ENCODE data around the gene CRYGB. TPM values are rescaled to one million over a fixed set of nuclear protein-coding genes. Genes with fewer than 3 reads are reported as not detected.

CRYGB gene
- total RNA-seq, 1 donor from 2014 or later: not detected

DNA sequence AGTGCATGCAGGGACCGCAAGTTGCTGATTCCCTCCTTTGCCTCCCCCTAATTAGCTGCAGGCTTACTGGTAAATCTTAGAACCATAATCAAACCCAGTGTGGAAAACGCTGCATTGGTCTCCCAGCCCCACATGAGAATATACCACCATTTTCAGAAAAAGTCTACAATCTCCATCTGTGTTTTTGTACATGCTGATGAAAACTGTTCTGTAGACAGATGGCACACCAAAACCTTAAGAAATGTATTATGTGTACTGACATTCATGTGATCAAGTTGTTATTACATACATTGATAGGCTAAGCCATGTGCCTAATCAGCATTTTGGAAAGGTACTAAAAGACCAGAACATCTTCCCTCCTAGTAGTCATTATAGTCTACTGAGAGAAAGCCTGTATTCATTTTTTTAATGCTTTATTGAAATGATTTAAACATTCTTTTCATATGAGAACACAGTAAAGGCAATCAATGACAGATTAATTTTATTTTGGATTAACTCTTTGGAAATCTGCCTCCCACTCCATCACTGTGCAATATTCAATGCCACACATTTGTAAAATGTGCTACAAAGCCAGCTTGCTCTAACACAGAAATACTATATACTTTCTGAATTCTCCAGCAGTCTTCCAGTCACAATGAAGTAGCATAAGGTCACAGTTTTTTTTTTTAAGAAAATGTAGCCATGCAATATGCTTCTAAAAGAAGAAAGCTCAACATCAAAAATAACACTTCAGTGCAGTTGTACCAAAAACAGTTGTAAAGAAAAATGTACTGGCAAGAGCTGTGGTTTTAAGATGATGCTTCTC is 19.2 kb upstream of the CRYGB start:
- no peak for DNase-seq
- intact Hi-C loops (cut with micrococcal nuclease): no loop called here
- TF ChIP-seq, protein P1, sequence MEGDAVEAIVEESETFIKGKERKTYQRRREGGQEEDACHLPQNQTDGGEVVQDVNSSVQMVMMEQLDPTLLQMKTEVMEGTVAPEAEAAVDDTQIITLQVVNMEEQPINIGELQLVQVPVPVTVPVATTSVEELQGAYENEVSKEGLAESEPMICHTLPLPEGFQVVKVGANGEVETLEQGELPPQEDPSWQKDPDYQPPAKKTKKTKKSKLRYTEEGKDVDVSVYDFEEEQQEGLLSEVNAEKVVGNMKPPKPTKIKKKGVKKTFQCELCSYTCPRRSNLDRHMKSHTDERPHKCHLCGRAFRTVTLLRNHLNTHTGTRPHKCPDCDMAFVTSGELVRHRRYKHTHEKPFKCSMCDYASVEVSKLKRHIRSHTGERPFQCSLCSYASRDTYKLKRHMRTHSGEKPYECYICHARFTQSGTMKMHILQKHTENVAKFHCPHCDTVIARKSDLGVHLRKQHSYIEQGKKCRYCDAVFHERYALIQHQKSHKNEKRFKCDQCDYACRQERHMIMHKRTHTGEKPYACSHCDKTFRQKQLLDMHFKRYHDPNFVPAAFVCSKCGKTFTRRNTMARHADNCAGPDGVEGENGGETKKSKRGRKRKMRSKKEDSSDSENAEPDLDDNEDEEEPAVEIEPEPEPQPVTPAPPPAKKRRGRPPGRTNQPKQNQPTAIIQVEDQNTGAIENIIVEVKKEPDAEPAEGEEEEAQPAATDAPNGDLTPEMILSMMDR (IDR thresholded peaks at IDR 0.05; ENCODE audit: borderline replicate concordance): no peak
- Histone ChIP-seq H3K4me1 (no peaks in the 10 kb centered on the region), H3K36me3 (no peaks in the 10 kb centered on the region), H3K9me3 (replicated peaks) (no peaks in the 10 kb centered on the region), H3K4me3 (no peak overlapping the region), H3K27ac (replicated peaks) (no peak overlapping the region), H3K27me3 (ENCODE audit: low read depth) (peaks cover 29% of the 10 kb centered on the region)

GRCh38 chr2:208163489-208163888 is 17.5 kb upstream of the CRYGB start, which contains the start of gene CRYGA:
CRYGA (minus strand) TSS chr2:208163589; CDS start chr2:208163556, 33 bp downstream.
- Histone ChIP-seq H3K27ac (replicated peaks) (no peak within 1 kb of the TSS), H3K36me3 (no peaks in the 10 kb centered on the region), H3K4me3 (no peak within 1 kb of the TSS), H3K27me3 (ENCODE audit: low read depth) (peaks cover 26% of the 10 kb centered on the region), H3K9me3 (replicated peaks) (no peaks in the 10 kb centered on the region), H3K4me1 (no peaks in the 10 kb centered on the region)
- TF ChIP-seq, protein P1 (IDR thresholded peaks at IDR 0.05; ENCODE audit: borderline replicate concordance): no peak
- intact Hi-C loops (cut with micrococcal nuclease): no loop called here
- DNase-seq: no peak

DNA sequence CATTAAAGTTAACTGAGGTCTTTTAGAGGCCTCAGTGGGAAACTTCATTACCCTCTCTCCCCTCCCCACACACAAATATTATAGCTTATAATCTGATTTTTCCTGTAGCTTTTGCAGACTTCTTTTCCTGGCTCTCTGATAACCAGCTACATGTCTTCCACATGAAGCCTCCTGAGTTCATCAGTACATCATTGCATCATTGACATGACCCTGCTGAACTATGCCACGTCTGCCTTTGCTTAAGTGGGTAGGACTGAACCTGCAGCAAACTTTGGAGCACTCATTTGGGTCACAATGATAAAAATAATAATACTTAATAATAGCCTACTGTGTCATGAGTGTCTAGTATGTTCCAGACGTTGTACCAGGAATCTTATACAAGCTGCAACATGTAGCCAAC is 10.5 kb upstream of the CRYGB start:
- no peak overlapping the region for H3K27ac ChIP-seq (replicated peaks)
- no peaks in the 10 kb centered on the region for H3K36me3 ChIP-seq
- DNase-seq: no peak
- H3K4me3 ChIP-seq: no peak overlapping the region
- peaks cover 13% of the 10 kb centered on the region for H3K9me3 ChIP-seq (replicated peaks)
- intact Hi-C loops (cut with micrococcal nuclease): no loop called here
- H3K27me3 ChIP-seq (ENCODE audit: low read depth): no peaks in the 10 kb centered on the region
- no peaks in the 10 kb centered on the region for H3K4me1 ChIP-seq
- TF ChIP-seq, protein P1 (IDR thresholded peaks at IDR 0.05; ENCODE audit: borderline replicate concordance): no peak

- no peak overlapping the region for H3K4me3 ChIP-seq
- H3K4me1 ChIP-seq: no peaks in the 10 kb centered on the region
- no peak for DNase-seq
- no peaks in the 10 kb centered on the region for H3K36me3 ChIP-seq
- intact Hi-C loops (cut with micrococcal nuclease): no loop called here
- TF ChIP-seq, protein P1 (IDR thresholded peaks at IDR 0.05; ENCODE audit: borderline replicate concordance): no peak
- H3K27me3 ChIP-seq (ENCODE audit: low read depth): no peaks in the 10 kb centered on the region
- H3K27ac ChIP-seq (replicated peaks): no peak overlapping the region
- H3K9me3 ChIP-seq (replicated peaks): peaks cover 19% of the 10 kb centered on the region
Measured at GRCh38 chr2:208153156-208153555, 7.2 kb upstream of the CRYGB start.

DNA sequence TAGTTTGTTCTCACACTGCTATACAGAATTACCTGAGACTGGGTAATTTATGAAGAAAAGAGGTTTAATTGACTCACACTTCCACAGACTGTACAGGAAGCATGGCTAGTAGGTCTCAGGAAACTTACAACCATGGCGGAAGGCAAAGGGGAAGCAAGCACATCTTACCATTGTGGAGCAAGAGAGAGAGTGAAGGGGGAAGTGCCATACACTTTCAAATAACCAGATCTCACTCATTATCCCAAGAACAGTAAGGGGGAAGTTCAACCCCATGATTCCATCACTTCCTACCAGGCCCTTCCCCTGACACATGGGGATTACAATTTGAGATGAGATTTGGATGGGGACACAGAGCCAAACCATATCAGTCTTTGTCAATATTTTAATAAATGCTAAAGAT is 5.0 kb upstream of the CRYGB start:
- no peaks in the 10 kb centered on the region for H3K27me3 ChIP-seq (ENCODE audit: low read depth)
- no peaks in the 10 kb centered on the region for H3K36me3 ChIP-seq
- peaks cover 19% of the 10 kb centered on the region for H3K9me3 ChIP-seq (replicated peaks)
- intact Hi-C loops (cut with micrococcal nuclease): no loop called here
- TF ChIP-seq, protein P1 (IDR thresholded peaks at IDR 0.05; ENCODE audit: borderline replicate concordance): no peak
- no peak overlapping the region for H3K27ac ChIP-seq (replicated peaks)
- no peaks in the 10 kb centered on the region for H3K4me1 ChIP-seq
- no peak for DNase-seq
- no peak overlapping the region for H3K4me3 ChIP-seq
